ENCODE data around the gene ABCA13.

- TF ChIP-seq ZNF571 (tag by site-specific recombination; IDR thresholded peaks at IDR 0.05), result no peak
- no peak for TF ChIP-seq ZNF138 (tag by site-specific recombination; IDR thresholded peaks at IDR 0.05; ENCODE audit: borderline replicate concordance)
- no peak for TF ChIP-seq CTCF (tag by site-specific recombination; IDR thresholded peaks at IDR 0.05)
- no peak for TF ChIP-seq BCL11B (tag by site-specific recombination; IDR thresholded peaks at IDR 0.05; ENCODE audit: low read depth)
- no peak for TF ChIP-seq REST (tag by site-specific recombination; IDR thresholded peaks at IDR 0.05)
- no peak for TF ChIP-seq ZNF514 (tag by site-specific recombination; IDR thresholded peaks at IDR 0.05)
- no peak for TF ChIP-seq MYNN (tag by site-specific recombination; IDR thresholded peaks at IDR 0.05; ENCODE audit: borderline replicate concordance)
- no peak for TF ChIP-seq ZBTB10 (tag by site-specific recombination; IDR thresholded peaks at IDR 0.05)
- TF ChIP-seq ZSCAN5A (tag by site-specific recombination; IDR thresholded peaks at IDR 0.05), result no peak
- TF ChIP-seq YY1 (tag by site-specific recombination; IDR thresholded peaks at IDR 0.05), result no peak
- TF ChIP-seq ZNF704 (tag by site-specific recombination; IDR thresholded peaks at IDR 0.05), result no peak
- no peak for TF ChIP-seq ZNF248 (tag by site-specific recombination; IDR thresholded peaks at IDR 0.05)
Measured at GRCh38 chr7:48158404-48158803, 12.9 kb upstream of the ABCA13 start.
